HFF-Myc (cell line): ENCODE measurements around the gene SLC39A10.
"Not testable (repeated sequence)": the region's sequence is repeated elsewhere in the genome, so short reads cannot be mapped to it uniquely, and the experiment has no call there.

Experiments used
- DNase-seq: peaks from one replicate; pipeline ENCODE4 v3.0.0-alpha.2; 2011; ENCODE audit warnings: low read depth; ENCODE audit errors: extremely low read depth
- H3K4me3 ChIP-seq: replicated peaks from 2 replicates; pipeline ENCODE4 v1.5.1; 2011; ENCODE audit warnings: low read depth, mild to moderate bottlenecking, control low read depth, low read length
- CTCF ChIP-seq: IDR thresholded peaks from 2 replicates; pipeline ENCODE4 v1.5.1; 2012; ENCODE audit warnings: mild to moderate bottlenecking, low read depth, low read length, control low read depth; ENCODE audit errors: missing control alignments

SLC39A10 gene

DNA sequence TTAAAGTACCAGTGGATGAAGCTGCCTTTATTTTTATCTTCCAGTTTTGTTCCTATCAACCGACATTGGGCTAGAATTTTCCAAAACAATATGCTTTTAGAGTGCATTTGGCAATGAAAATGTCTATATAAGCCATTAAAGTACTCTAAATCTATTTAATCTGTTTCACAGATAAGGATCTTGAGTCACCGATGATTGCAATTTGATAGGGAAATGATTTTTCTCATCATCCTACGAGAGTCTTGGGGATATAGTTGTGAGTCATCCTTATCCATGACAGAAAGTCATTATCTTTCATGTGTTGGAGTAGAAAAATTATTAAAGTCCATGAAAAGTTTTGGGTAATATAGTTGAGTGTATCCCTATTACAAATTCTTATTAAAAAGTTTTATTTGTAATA lies 26.1 kb downstream of the SLC39A10 start:
- TF ChIP-seq CTCF: no peak
- DNase-seq: no peak
- no peak overlapping the region for H3K4me3 ChIP-seq

- H3K4me3 ChIP-seq: no peak overlapping the region
- DNase-seq: no peak
- no peak for TF ChIP-seq CTCF
Measured at GRCh38 chr2:195686564-195686963, 29.5 kb downstream of the SLC39A10 start.

DNA sequence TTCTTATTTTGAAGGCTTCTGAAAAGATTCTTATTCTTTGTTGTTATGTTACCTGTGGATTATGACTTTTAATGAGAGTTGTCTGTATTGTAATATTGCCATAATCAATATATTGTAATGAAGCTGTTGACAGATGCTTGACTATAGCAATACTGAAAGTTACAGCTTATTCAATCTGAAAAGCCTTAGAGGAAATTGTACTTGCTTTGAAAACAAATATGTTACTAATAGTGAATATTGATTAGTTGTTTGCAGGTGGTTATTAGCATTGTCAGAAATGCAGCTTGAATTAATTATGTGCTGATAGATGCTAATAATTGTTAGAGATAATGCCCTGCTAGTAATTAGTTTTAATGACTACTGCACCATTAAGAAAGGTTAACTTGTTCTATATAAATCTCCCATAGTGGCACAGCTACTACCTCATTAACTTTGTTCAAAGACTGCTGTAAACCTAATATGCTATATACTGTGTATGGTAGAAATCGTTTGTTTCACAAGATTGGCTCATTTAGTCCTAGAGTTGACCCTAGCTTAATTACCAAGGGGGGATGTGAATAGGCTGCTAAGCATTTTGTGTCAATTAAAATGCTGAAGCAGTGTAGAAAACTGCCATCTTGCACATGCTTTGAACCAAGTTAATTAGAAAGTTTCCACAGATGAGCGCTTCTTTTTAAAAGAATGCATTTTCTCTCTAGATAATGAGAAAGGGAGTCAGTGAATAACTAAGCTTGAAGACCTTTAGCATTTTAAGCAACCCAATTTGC lies 30.5 kb downstream of the SLC39A10 start:
- no peak overlapping the region for H3K4me3 ChIP-seq
- TF ChIP-seq CTCF: no peak

DNA sequence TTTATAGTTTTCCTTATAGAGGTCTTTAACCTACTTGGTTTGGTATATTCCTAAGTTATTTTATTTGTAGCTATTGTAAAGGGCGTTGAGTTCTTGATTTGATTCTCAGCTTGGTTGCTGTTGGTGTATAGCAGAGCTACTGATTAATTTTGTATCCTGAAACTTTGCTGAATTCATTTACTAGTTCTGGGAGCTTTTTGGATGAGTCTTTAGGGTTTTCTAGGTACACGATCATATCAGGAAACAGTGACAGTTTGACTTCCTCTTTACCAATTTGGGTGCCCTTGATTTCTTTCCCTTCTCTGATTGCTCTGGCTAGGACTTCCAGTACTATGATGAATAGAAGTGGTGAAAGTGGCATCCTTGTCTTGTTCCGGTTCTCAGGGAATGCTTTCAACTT lies 35.5 kb downstream of the SLC39A10 start:
- not testable (repeated sequence) for H3K4me3 ChIP-seq, DNase-seq

More for the DNA sequence above, 30.5 kb downstream of the SLC39A10 start:
- DNase-seq: no peak

GRCh38 chr2:195694553-195694952 lies 37.5 kb downstream of the SLC39A10 start:
- no peak for DNase-seq
- H3K4me3 ChIP-seq: no peak overlapping the region
- TF ChIP-seq CTCF: no peak

GRCh38 chr2:195695002-195695631 lies 38.1 kb downstream of the SLC39A10 start:
- H3K4me3 ChIP-seq: no peak overlapping the region
- DNase-seq: no peak
- TF ChIP-seq CTCF: no peak

DNA sequence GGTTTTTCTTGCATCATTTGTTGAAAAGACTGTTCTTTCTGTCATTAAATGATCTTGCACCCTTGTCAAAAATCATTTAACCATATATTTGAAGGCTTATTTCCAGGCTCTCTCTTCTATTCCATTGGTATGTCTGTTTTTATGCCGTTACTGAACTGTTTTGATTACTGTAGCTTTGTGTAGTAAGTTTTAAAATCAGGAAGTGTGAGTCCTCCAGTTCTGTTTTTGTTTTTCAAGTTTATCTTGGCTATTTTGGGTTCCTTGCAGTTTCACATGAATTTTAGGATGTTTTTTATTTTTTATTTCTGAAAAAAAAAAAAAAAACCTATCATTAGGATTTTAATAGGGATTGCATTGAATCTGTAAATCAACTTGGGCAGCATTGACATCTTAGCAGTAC lies 39.0 kb downstream of the SLC39A10 start:
- no peak for TF ChIP-seq CTCF

More for the DNA sequence above, 39.0 kb downstream of the SLC39A10 start:
- H3K4me3 ChIP-seq: no peak overlapping the region
- DNase-seq: no peak
